Mammary epithelial cell (primary cell): ENCODE results near the gene GALNT16.

ENCODE experiments used
- CTCF ChIP-seq, 2 donors: IDR thresholded peaks in 1 of 2; conservative IDR thresholded peaks in 1 of 2; 2 replicates each; pipeline ENCODE4 v1.5.1; 2011 to 2012; ENCODE audit warnings: inconsistent platforms in 2 of 2, low read length in 2 of 2, mild to moderate bottlenecking in 2 of 2, control low read depth in 1 of 2, low read depth in 1 of 2; ENCODE audit not compliant: insufficient read depth in 1 of 2; ENCODE audit errors: extremely low read depth in 1 of 2
- EZH2 ChIP-seq: IDR thresholded peaks from 2 replicates; pipeline ENCODE4 v1.6.1; 2012; ENCODE audit warnings: low read length, inconsistent platforms, borderline replicate concordance

GRCh38 chr14:69356903-69357543 is 97.1 kb downstream of the GALNT16 start:
- TF ChIP-seq CTCF (conservative IDR thresholded peaks at IDR 0.05 in 1 of 2, IDR thresholded peaks at IDR 0.05 in 1 of 2; ENCODE audit: extremely low read depth in 1 of 2, insufficient read depth in 1 of 2, low read depth in 1 of 2, low read length in 2 of 2) (no peak), EZH2 (no peak)
